ENCODE measurements around the gene DCX.

DCX gene

DNA sequence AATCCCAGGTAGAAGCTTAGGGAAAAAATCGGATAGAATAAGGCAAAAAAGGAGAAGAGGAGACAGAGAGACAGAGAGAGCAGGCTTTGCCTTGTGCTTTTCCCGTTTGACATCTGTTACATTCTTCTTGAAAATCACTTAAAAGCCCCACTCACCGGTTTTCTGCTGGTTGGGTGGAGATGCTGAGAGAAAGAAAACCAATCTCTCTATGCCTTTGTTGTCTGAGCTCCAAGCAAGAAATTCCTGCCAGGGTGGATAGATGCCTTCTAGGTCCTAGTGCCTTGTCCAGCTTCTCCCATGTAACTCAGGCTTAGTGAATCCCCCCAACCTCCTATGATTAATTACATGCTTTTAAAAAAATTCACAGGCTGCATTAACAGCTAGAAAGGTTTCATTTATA, at the start of gene DCX:
TSS of gene DCX (minus strand) at position 210 of the 400 bp plus-strand sequence. CDS start 1,794 bp downstream, outside the sequence.
- H3K4me3 ChIP-seq (ENCODE audit: low read depth in 1 of 2, low read length in 1 of 2) = no peak within 1 kb of the TSS

DNA sequence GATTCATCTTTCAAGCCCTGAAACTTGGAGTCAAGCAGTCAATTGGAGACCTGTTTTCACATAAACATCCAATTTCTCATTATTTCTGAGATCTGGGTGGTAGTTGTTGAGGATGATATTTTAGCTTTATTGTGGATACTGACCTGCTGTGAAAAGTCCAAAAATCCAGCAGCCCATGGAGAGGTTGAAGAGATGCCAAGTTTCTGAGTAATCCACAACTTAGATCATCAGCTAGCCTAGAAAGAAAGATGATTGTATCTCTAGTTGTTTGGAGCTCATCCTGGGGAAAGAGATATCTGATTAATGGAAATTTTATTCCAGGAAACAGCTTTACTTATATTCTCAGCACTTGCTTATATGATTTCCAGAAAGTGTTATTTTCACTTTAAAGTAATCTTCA, 48.6 kb upstream of the DCX start:
- Histone ChIP-seq H3K4me1 (ENCODE audit: control insufficient read depth in 1 of 2, insufficient read depth in 1 of 2, low read depth in 1 of 2, low read length in 1 of 2) (no peaks in the 10 kb centered on the region), H3K27me3 (no peaks in the 10 kb centered on the region), H3K27ac (no peak overlapping the region), H3K9me3 (no peaks in the 10 kb centered on the region), H3K4me3 (ENCODE audit: low read depth in 1 of 2, low read length in 1 of 2) (no peak overlapping the region), H3K36me3 (no peaks in the 10 kb centered on the region)
- TF ChIP-seq, protein P1, sequence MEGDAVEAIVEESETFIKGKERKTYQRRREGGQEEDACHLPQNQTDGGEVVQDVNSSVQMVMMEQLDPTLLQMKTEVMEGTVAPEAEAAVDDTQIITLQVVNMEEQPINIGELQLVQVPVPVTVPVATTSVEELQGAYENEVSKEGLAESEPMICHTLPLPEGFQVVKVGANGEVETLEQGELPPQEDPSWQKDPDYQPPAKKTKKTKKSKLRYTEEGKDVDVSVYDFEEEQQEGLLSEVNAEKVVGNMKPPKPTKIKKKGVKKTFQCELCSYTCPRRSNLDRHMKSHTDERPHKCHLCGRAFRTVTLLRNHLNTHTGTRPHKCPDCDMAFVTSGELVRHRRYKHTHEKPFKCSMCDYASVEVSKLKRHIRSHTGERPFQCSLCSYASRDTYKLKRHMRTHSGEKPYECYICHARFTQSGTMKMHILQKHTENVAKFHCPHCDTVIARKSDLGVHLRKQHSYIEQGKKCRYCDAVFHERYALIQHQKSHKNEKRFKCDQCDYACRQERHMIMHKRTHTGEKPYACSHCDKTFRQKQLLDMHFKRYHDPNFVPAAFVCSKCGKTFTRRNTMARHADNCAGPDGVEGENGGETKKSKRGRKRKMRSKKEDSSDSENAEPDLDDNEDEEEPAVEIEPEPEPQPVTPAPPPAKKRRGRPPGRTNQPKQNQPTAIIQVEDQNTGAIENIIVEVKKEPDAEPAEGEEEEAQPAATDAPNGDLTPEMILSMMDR (IDR thresholded peaks at IDR 0.05) = no peak

More for the DNA sequence above, at the start of gene DCX:
- H3K4me1 ChIP-seq (ENCODE audit: control insufficient read depth in 1 of 2, insufficient read depth in 1 of 2, low read depth in 1 of 2, low read length in 1 of 2) = no peaks in the 10 kb centered on the region
- H3K27ac ChIP-seq = no peak within 1 kb of the TSS
- H3K36me3 ChIP-seq = no peaks in the 10 kb centered on the region
- TF ChIP-seq, protein P1 (IDR thresholded peaks at IDR 0.05) = no peak
- H3K9me3 ChIP-seq = no peaks in the 10 kb centered on the region
- no peaks in the 10 kb centered on the region for H3K27me3 ChIP-seq

- H3K27ac ChIP-seq = no peak overlapping the region
- no peaks in the 10 kb centered on the region for H3K4me1 ChIP-seq (ENCODE audit: control insufficient read depth in 1 of 2, insufficient read depth in 1 of 2, low read depth in 1 of 2, low read length in 1 of 2)
Measured at GRCh38 chrX:111447298-111447697, 35.3 kb upstream of the DCX start.

GRCh38 chrX:111445485-111445884, 33.5 kb upstream of the DCX start:
- H3K4me1 ChIP-seq (ENCODE audit: control insufficient read depth in 1 of 2, insufficient read depth in 1 of 2, low read depth in 1 of 2, low read length in 1 of 2) = no peaks in the 10 kb centered on the region
- TF ChIP-seq, protein P1 (IDR thresholded peaks at IDR 0.05) = no peak
- no peaks in the 10 kb centered on the region for H3K36me3 ChIP-seq
- no peak overlapping the region for H3K4me3 ChIP-seq (ENCODE audit: low read depth in 1 of 2, low read length in 1 of 2)
- H3K27me3 ChIP-seq = no peaks in the 10 kb centered on the region
- H3K27ac ChIP-seq = no peak overlapping the region
- H3K9me3 ChIP-seq = no peaks in the 10 kb centered on the region

More at GRCh38 chrX:111447298-111447697, 35.3 kb upstream of the DCX start:
- H3K36me3 ChIP-seq = no peaks in the 10 kb centered on the region
- TF ChIP-seq, protein P1 (IDR thresholded peaks at IDR 0.05) = no peak
- H3K4me3 ChIP-seq (ENCODE audit: low read depth in 1 of 2, low read length in 1 of 2) = no peak overlapping the region
- H3K27me3 ChIP-seq = no peaks in the 10 kb centered on the region
- no peaks in the 10 kb centered on the region for H3K9me3 ChIP-seq

DNA sequence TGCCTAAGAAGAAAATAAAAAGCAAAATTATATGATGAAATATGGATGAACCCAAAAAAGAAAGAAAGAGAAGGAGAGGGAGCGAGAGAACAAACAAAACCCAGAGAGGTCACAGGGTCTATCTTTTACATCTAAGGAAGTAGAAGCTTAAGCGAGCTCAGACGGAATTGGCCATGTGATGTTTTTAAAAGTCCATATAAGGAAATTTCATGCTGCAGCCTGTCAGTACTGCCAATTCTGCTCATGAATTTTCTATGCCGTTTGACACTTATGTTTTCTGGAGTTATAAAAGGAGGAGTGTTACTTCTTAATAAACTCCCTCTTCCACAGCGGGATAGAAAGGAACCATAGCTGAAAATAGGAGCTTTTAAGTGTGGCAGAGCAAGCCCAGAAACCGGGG, 32.9 kb upstream of the DCX start:
- Histone ChIP-seq H3K27ac (no peak overlapping the region), H3K4me3 (ENCODE audit: low read depth in 1 of 2, low read length in 1 of 2) (no peak overlapping the region), H3K36me3 (no peaks in the 10 kb centered on the region), H3K4me1 (ENCODE audit: control insufficient read depth in 1 of 2, insufficient read depth in 1 of 2, low read depth in 1 of 2, low read length in 1 of 2) (no peaks in the 10 kb centered on the region), H3K27me3 (no peaks in the 10 kb centered on the region), H3K9me3 (no peaks in the 10 kb centered on the region)
- TF ChIP-seq, protein P1 (IDR thresholded peaks at IDR 0.05) = no peak

DNA sequence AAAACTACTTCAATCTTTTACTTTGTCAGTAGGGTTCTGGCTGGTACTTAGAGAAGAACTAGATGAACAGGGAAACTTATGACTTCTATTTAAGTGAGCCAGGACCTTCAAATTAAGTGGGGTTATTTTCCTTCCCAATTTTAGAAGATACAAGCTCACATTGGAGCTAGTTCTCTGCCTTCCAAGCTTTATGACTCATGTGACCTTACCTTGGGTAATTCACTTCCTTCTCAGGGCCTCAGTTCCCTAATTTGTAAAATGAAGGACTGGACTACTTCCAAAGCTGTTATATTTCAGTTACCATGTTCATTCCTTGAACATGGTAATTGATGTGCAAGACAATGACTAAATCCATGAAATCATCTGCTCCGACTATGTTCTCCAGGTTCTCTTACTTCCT, 32.0 kb upstream of the DCX start:
- no peaks in the 10 kb centered on the region for H3K36me3 ChIP-seq
- H3K4me1 ChIP-seq (ENCODE audit: control insufficient read depth in 1 of 2, insufficient read depth in 1 of 2, low read depth in 1 of 2, low read length in 1 of 2) = no peaks in the 10 kb centered on the region
- no peaks in the 10 kb centered on the region for H3K27me3 ChIP-seq
- TF ChIP-seq, protein P1 (IDR thresholded peaks at IDR 0.05) = no peak
- no peak overlapping the region for H3K4me3 ChIP-seq (ENCODE audit: low read depth in 1 of 2, low read length in 1 of 2)
- no peaks in the 10 kb centered on the region for H3K9me3 ChIP-seq
- H3K27ac ChIP-seq = no peak overlapping the region
